8988T (cell line): Measurements from ENCODE around the gene SERPINB1.
"Not testable (repeated sequence)": the region's sequence is repeated elsewhere in the genome, so short reads cannot be mapped to it uniquely, and the experiment has no call there.

Source experiments
- DNase-seq: peaks from one replicate; pipeline ENCODE4 v3.0.0; 2011

Gene SERPINB1

GRCh38 chr6:2865694-2866151 lies 24.1 kb upstream of the SERPINB1 start:
- no peak for DNase-seq

- no peak for DNase-seq
These were observed 23.6 kb upstream of the SERPINB1 start for GRCh38 chr6:2865270-2865669.

- DNase-seq = no peak
These were observed 22.2 kb upstream of the SERPINB1 start for GRCh38 chr6:2863901-2864300.

DNA sequence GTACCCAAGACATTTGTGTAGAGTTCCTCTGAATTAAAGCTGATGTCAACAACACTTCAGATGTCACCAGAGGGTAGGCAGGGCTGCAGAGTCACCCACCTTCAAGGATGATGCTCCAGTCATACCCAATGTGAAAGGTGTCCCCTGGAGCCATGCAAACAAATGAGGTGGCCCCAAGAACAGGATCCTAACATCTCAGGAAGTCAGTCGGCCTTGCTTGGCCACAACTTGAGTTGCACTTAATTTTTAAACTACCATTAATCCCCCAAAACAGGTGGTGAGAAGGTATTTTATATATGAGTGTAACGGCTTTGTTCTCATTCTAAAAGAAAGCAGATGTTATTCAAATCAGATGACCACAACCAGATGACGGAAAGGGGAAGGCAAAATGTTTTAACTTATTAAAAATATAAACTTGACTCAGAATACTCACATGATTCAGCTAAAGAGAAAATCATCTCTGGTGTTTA lies 21.1 kb upstream of the SERPINB1 start:
- no peak for DNase-seq

DNA sequence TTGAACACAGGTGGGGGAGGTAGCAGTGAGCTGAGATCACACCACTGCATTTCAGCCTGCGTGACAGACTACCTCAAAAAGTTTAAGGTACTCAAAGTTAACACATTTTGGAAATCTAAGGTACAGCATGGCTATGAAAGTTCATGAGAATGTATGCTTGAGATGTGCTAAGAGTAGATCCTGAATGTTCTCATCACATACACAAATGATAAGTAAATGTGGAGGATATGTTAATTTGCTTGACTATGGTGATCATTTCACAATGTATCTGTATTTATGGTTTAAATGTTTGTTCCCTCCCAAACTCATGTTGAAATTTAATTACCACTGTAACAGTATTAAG lies 20.1 kb upstream of the SERPINB1 start:
- no peak for DNase-seq

DNA sequence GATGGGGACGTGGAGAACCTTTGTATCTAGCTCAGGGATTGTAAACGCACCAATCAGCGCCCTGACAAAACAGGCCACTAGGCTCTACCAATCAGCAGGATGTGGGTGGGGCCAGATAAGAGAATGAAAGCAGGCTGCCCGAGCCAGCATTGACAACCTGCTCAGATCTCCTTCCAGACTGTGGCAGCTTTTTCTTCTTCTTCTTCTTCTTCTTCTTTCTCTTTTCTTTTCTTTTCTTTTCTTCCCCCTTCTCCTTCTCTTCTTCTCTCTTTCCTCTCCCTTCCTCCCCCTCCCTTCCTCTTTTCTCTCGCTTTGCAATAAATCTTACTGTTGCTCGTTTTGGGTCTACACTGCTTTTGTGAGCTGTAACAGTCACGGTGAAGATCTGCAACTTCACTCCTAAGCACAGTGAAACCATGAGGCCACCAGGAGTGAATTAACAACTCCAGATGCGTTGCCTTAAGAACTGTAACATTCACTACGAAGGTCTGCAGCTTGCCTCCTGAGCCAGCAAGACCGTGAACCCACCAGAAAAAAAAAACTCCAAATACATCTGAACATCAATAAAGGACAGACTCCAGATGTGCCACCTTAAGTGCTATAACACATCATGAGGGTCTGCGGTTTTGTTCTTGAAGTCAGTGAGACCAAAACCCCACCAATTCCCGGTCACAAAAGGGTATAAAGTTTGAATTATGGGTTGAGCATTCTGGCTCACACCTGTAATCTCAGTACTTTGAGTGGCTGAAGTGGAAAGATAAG lies 19.6 kb upstream of the SERPINB1 start:
- no peak for DNase-seq

DNA sequence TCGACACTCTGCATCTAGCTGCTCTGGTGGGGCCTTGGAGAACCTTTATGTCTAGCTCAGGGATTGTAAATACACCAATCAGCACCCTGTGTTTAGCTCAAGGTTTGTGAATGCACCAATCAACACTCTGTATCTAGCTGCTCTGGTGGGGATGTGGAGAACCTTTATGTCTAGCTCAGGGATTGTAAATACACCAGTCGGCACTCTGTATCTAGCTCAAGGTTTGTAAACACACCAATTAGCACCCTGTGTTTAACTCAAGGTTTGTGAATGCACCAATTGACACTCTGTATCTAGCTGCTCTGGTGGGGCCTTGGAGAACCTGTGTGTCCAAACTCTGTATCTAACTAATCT lies 19.0 kb upstream of the SERPINB1 start:
- not testable (repeated sequence) for DNase-seq

DNA sequence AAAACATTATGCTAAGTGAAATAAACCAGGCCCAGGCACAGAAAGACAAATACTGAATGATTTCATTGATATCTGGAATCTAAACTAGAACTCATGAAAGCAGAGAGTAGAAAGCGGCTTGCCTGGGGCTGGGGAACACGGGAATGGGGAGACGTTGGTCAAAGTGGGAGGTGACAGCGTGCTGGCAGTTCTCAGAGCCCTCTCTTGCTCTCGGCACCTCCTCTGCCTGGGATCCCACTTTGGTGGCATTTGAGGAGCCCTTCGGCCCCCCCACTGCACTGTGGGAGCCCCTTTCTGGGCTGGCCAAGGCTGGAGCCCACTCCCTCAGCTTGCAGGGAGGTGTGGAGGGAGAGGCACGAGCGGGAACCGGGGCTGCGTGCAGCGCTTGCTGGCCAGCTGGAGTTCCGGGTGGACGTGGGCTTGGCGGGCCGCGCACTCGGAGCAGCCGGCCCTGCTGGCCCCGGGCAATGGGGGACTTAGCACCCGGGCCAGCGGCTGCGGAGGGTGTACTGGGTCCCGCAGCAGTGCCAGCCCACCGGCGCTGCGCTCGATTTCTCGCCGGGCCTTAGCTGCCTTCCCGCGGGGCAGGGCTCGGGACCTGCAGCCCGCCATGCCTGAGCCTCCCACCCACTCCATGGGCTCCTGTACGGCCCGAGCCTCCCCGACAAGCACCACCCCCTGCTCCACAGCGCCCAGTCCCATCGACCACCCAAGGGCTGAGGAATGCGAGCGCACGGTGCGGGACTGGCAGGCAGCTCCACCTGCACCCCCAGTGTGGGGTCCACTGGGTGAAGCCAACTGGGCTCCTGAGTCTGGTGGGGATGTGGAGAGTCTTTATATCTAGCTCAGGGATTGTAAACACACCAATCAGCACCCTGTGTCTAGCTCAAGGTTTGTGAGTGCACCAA lies 18.4 kb upstream of the SERPINB1 start:
- not testable (repeated sequence) for DNase-seq

DNA sequence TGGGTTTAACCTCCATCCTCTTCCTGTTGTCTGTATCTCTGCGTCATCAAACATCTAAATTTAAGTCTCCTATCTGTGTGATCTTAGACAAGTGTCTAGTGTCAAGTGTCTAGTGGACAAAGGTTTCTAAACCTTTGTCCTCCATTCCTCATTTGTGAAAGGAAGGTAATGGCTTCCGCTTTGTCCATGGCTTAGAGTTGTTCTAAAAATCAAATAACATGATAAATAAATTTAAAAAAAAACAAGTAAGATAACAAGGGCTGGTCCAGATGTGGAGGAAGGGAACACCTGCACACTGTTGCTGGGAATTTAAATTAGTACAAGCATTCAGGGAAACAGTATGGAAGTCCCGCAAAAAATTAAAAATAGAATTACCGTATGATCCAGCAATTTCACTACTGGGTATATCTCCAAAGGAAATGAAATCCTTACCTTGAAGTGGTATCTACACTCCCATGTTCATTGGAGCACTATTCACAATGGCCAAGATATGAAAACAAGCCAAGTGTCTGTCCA lies 17.6 kb upstream of the SERPINB1 start:
- DNase-seq = no peak

DNA sequence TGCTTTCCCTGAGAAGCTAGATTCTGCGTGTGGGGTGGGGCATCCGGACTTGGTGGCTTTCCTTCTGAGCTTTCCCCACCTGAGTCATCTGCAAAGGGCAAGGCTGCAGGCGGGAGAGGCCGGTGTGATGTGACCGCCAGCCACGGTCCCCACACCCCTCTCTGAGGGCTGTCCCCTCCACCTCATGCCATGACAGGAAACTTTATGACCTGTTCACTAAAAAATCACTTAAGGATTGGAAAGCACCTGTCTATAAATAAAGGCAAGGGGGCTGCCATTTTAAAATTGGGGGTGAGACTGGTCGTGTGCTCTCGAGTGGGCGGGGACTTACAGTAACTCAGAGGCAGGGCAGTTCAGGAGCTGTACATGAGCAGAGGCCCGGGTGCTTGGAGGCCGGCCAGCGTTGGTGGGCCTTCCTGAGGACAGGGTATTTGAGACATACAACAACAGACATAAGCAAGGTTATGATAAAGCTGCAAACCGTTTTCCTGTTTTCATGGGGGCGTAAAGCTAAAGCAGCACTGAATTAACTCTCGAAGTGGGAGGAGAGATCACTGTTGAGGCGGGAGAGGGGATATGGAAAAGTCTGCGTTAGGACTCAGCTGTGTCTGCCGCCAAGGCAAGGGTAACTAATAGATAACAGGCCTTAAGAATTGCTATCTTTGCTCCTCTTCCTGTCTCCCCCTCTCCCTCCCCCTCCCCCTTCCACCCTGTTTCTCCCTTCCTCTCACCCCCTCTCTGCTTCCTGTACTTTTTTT lies 16.1 kb upstream of the SERPINB1 start:
- peak; percentile 46 for DNase-seq

DNA sequence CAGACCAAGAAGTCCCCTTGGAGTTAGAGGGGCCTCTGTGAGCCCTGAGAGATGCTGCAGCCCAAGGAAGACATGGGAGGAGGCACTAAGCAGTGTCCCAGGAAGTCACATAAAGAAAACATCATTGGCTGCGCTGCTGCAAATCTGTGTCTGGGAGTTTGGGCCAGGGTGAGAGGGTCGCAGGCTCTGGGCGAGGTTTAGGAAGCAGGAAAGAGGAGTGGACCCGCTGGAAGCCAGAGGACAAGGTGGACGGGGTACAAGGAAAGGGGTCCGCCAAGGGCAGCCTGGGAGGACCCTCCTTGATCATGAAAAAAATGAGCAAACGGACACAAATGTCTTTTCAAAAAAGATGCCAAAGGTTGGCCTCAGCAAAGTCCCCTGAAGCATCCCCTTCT lies 15.5 kb upstream of the SERPINB1 start:
- DNase-seq = no peak

DNA sequence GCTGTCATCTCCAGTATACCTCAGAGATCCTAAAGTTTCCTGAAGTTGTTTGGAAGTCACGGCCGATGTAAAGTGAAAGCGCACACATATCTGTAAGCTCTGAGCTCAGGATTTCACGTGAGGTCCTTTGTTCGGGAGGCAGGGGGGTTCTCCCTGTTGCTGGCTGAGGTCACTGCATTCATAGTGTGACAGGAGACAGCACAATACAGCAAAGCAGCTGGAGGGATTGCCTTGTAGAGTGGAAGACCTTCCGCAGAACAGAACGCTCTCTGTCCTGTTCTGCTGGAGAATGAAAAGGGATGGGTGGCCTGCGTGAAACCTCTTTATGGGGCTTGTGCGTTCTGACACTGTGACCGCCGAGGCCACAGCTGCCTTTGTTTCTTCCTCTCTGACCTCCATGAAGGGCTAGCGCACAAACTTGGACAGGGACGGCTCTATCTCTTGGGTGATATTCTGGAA lies 13.4 kb upstream of the SERPINB1 start:
- no peak for DNase-seq

- no peak for DNase-seq
These were observed 12.8 kb upstream of the SERPINB1 start for GRCh38 chr6:2854396-2854982.

DNA sequence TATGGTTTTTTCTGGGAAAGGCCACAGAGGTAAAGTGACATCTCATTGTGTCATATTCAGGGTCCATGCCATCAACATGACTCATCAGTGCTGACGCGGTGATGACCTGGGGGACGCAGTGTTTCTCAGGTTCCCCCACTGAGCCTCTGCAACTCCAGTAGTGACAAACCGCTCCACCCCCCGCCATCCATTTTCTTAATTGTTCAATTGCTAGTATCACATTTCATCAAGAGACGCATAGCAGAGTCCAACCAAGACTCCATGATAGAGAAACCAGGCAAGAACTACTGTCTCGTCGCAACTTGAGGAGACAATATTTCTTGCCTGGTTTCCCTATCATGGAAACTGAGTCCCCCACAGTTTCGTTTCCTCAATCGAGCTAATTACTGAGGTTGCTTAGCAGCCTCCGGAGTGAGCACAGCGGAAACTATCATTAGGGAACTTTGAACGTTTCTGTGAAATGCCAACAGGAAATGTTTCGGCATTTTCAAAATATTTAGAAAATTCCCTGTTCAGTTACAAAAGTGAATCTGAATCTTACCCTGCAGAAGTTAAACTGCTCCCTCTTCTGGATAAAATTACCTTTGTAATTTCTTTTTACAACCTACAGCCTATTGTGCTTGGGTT lies 12.2 kb upstream of the SERPINB1 start:
- peak; percentile 34 for DNase-seq

- not testable (repeated sequence) for DNase-seq
These were observed 11.7 kb upstream of the SERPINB1 start for GRCh38 chr6:2853378-2853768.

DNA sequence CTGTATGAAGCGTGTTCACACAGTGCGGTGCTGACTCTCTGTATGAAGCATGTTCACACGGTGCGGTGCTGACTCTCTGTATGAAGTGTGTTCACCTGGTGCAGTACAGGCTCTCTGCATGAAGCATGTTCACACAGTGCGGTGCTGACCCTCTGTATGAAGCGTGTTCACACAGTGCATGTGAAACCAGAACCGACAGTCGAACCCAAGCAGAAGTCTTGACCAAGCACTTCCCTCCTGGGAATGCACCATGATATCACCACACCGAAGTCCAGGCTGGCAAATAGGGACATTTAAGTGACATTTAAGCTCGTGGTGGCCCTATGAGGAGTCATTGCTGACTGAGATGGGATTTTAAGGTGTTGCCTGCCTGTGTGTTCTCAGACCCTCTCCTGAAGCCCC lies 11.3 kb upstream of the SERPINB1 start:
- DNase-seq = no peak

GRCh38 chr6:2852514-2852855 lies 10.8 kb upstream of the SERPINB1 start:
- DNase-seq = no peak

- no peak for DNase-seq
These were observed 10.3 kb upstream of the SERPINB1 start for GRCh38 chr6:2851727-2852513.

GRCh38 chr6:2850538-2851113 lies 9.0 kb upstream of the SERPINB1 start:
- DNase-seq = no peak

GRCh38 chr6:2848851-2849250 lies 7.2 kb upstream of the SERPINB1 start:
- no peak for DNase-seq

DNA sequence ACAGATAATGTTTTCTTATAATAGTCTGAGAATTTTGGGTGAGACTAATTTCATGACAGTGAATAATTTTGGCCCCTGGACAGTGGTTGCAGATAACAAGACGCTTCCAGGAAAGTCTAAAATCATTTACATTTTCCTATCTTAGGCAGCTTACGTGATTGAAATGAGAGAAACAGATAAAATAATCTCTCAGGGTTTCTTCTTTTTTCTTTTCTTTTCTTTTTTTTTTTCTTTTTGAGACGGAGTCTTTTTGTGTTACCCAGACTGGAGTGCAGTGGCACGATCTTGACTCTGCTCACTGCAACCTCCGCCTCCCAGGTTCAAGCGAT lies 4.2 kb upstream of the SERPINB1 start:
- no peak for DNase-seq
